AG04450 (cell line): ENCODE results near the gene MRPS5. TPM values are rescaled to one million over a fixed set of nuclear protein-coding genes. Genes with fewer than 3 reads are reported as not detected.

Experiments used
- CTCF ChIA-PET: fragments of 300-600, 350-600 bp; formaldehyde crosslinking; extraction: SDS; loops from one replicate; lab custom pipeline; 2022; ENCODE audit warnings: antibody characterized with exemption, inconsistent platforms; lab: Charles Lee
- POLR2A ChIA-PET: fragments of 350-600 bp; formaldehyde crosslinking; extraction: SDS; loops from one replicate; lab custom pipeline; 2021; ENCODE audit warnings: antibody characterized with exemption, inconsistent platforms; lab: Yijun Ruan, JAX
- DNase-seq: peaks from one replicate; pipeline ENCODE4 v3.0.0-alpha.2; 2011; ENCODE audit warnings: low read depth, low spot score
- H3K27ac ChIP-seq: one replicate; pipeline ENCODE4 v1.5.1; 2012; ENCODE audit warnings: low read depth, low read length, control low read depth
- H3K27me3 ChIP-seq: one replicate; pipeline ENCODE4 v1.6.0; 2012; ENCODE audit warnings: low read length; ENCODE audit not compliant: control insufficient read depth, insufficient read depth
- H3K4me3 ChIP-seq: 2 replicates; pipeline ENCODE4 v1.5.1; 2011; ENCODE audit warnings: mild to moderate bottlenecking, low read depth, low read length, control low read depth
- H3K9me3 ChIP-seq: 2 replicates; pipeline ENCODE4 v1.5.1; 2012; ENCODE audit warnings: low read length; ENCODE audit not compliant: control insufficient read depth, insufficient read depth
- polyA plus RNA-seq: library from polyadenylated mRNA; depleted of rRNA; stranded (reverse); fragments of >200 nt; gene quantifications from 2 replicates; pipeline ENCODE4 v1.2.3, GENCODE V29; 2011
- TF ChIP-seq, protein P1 (sequence below): IDR thresholded peaks from 2 replicates; pipeline ENCODE4 v1.5.1; 2011; ENCODE audit warnings: low read depth, low read length, control low read depth, inconsistent platforms

The MRPS5 gene
- polyA plus RNA-seq, 1 experiment: 55.7 TPM

DNA sequence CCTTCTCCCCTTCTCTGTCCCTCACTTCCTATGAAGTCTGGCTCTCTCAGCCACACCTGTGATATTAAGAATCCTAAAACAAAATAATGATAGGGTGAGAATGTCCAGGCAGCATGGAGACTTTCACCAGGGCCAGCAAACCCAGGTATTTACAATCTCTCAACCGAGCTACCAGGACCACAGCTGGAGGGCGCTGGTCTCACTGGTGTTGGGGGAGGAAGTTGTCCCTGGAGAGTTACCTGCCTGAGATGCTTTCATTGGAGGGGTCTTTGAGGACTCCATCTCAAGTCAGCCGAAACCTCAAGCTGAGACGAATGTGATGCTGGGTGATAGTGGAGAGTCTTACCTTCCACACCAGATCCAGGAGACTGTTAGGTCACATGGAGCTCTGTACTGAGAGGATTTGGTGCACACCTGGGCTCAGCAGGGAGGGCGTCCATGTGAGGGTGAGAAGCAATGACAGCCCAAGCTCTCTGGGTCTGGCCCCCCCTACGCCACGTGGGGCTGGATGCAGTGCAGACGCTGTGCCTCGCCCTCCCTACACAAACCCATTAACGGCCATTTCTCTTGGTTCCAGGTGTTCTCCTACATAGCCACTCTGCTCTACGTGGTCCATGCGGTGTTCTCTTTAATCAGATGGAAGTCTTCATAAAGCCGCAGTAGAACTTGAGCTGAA lies 68.7 kb downstream of the MRPS5 start:
- Histone ChIP-seq H3K27me3 (peaks cover 22% of the 10 kb centered on the region), H3K4me3 (no peak overlapping the region), H3K27ac (no peak overlapping the region), H3K9me3 (no peaks in the 10 kb centered on the region; the same call in 1 of the 2 replicates)
- ChIA-PET CTCF (interaction anchor here (2.3 to 3.8 kb wide), 2 partner anchors 26 to 30 kb away, joined by 14 to 24 read pairs; no protein-coding TSS in a partner anchor), POLR2A (no interaction called here)
- TF ChIP-seq, protein P1, sequence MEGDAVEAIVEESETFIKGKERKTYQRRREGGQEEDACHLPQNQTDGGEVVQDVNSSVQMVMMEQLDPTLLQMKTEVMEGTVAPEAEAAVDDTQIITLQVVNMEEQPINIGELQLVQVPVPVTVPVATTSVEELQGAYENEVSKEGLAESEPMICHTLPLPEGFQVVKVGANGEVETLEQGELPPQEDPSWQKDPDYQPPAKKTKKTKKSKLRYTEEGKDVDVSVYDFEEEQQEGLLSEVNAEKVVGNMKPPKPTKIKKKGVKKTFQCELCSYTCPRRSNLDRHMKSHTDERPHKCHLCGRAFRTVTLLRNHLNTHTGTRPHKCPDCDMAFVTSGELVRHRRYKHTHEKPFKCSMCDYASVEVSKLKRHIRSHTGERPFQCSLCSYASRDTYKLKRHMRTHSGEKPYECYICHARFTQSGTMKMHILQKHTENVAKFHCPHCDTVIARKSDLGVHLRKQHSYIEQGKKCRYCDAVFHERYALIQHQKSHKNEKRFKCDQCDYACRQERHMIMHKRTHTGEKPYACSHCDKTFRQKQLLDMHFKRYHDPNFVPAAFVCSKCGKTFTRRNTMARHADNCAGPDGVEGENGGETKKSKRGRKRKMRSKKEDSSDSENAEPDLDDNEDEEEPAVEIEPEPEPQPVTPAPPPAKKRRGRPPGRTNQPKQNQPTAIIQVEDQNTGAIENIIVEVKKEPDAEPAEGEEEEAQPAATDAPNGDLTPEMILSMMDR: no peak
- no peak for DNase-seq

DNA sequence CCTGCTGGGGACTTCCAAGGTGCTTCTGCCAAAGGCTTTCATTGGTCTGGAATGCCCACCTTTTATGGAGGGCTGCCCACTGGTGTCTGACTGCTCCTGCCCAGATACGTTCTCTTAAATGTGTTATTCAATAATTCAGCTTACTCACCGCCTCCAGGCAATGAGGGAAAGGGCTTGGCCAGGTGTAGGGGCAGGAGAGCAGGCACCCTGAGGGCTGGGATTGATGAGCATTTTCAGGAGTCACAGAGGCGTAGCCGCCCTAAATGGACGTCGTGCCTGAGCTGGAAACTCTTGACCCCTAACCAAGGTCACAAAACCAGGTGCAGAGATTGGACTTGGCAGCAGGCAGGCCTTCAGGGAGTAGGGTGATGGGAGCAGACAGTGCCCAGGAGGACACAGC lies 69.3 kb downstream of the MRPS5 start:
- peaks cover 22% of the 10 kb centered on the region for H3K27me3 ChIP-seq
- DNase-seq: no peak
- POLR2A ChIA-PET: no interaction called here
- no peak overlapping the region for H3K27ac ChIP-seq
- no peaks in the 10 kb centered on the region; the same call in 1 of the 2 replicates for H3K9me3 ChIP-seq
- CTCF ChIA-PET: interaction anchor here (3.8 kb wide), 1 partner anchor 26 kb away, joined by 24 read pairs; no protein-coding TSS in a partner anchor
- H3K4me3 ChIP-seq: no peak overlapping the region
- TF ChIP-seq, protein P1: no peak

DNA sequence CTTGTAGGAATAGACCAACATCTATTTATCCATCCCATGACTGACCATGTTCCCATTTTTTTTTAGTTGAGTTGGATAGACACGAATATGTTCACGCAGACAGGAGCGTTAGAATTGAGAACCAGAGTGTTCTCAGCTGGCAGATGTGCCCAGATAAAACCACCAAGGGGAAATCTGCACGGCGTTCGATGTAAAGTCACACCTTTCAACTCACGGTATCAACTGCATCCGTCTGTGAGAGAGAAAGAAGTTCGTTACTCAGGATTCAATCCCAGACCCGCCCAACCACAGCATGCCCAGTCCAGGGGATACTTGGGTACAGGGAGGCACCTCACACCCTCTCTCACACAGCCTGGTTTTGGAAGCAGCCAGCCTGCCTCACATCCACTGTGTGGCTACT lies 70.0 kb downstream of the MRPS5 start:
- no peak for DNase-seq
- Histone ChIP-seq H3K4me3 (no peak overlapping the region), H3K27ac (no peak overlapping the region), H3K9me3 (no peaks in the 10 kb centered on the region; the same call in 1 of the 2 replicates), H3K27me3 (peaks cover 22% of the 10 kb centered on the region)
- ChIA-PET POLR2A (no interaction called here), CTCF (no interaction called here)
- TF ChIP-seq, protein P1: no peak

DNA sequence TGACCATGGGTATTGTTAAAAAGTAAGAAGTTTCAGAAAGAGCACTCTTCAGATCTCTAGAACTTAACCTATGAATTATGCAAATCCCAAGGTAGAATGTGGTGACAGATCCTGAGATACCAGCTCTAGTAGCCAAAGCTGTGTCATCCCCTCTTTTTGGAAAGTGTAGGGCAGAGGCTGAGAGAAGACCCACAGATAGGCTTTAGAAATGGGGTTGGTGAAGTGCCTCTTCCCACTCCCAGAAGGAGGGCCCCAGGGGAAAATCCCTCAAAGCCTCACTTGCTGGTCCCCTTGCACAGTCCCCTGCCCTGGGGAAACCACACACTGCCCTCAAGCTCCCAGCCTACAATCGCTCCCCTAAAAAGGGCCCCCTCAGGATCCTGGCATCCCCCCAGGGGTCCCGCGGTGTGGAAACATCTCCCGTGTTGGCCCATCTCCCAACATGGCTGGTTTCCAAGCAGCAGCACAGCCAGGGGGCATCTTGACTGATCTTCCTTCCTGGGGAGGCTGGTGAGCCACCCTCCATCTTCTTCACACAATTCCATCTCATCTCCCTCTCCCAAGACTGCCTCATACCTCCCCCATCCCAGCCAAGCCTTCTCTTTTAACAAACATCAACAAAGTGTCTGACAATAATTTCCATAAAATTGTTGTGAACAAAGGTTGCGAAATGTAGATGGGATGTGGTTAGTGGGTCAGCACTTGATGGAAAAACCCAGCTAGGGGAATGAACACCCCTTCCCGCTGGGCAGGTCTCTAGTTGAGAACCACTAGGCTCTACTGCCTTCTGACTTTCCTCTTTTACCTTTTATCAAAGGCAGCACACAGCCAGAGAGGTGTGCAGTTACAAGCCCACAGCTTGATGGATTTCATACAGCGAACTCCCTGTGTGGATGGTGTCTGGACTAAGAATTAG lies 71.0 kb downstream of the MRPS5 start:
- TF ChIP-seq, protein P1: no peak
- no peak overlapping the region for H3K27ac ChIP-seq
- ChIA-PET POLR2A (no interaction called here), CTCF (interaction anchor here (1.1 kb wide), 1 partner anchor 28 kb away, joined by 3 read pairs; no protein-coding TSS in a partner anchor)
- H3K27me3 ChIP-seq: peaks cover 19% of the 10 kb centered on the region
- no peaks in the 10 kb centered on the region; the same call in 1 of the 2 replicates for H3K9me3 ChIP-seq
- no peak for DNase-seq
- H3K4me3 ChIP-seq: no peak overlapping the region
